Stimulated activated CD8-positive, alpha-beta memory T cell treated with anti-CD3 and anti-CD28 coated beads, Interleukin-15, amount 100 ng/mL, for 4 hours (primary cell): ENCODE measurements around the gene OR2AG1.
"Not testable (repeated sequence)": the region's sequence is repeated elsewhere in the genome, so short reads cannot be mapped to it uniquely, and the experiment has no call there.

Experiments used
- DNase-seq, 2 donors: peaks; one replicate each; pipeline ENCODE4 v3.0.0-alpha.2; 2020; ENCODE audit warnings: low read depth in 2 of 2

OR2AG1 gene

DNA sequence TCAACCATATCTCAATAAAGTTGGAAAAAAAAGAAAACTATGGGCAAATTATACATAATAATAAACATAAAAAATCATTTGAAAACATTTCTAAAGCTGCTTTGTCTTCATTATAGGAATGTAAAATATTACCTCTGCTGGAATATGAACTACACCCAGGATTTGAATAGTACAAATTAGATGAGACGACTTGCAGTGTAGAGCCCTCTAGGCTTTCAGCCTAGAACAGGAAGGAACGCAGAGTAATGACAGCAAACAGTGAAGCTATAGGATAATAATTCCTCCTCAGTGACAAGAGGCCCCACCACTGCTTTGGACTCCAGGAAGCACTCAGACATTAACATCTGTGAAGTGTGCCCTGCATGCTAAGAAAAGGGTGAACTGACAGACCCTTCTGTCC is 7.7 kb downstream of the OR2AG1 start:
- DNase-seq = no peak

DNA sequence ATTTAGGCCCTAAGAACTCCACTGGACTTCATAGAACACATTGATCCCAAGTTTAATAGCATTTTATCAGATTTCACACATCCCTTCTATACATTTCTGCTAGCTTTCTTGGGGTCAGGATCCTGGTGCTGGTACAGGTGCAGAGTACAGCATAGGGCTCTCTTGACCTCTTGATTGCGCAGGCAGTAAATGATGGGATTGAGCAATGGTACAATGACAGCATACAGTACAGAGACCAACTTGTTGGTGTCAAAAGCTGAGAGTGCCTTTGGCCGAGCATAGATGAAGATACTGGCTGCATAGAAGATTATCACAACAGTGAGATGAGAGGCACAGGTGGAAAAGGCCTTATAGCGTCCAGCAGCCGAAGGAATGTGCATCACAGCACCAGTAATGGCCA is 11.8 kb downstream of the OR2AG1 start:
- no peak for DNase-seq

DNA sequence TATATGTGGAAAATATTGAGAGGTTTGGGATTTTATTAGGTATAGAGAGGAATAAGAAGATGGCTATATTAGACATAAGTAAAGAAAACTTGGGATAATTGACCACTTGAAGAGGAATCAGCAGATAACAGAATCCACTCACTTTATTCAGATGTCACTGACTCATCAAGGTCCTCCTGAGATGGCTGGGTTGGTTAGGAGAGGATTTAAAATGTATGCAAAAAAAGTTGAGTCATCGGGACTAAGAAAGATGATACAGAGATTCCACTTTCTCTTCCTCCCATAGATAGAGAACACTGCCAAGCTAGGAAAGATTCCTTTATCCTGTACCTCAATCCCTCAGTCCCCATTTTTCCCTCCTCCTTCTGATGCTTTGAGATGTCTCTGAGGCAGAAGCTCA is 16.6 kb downstream of the OR2AG1 start, which contains the start of gene OR6A2:
Gene OR6A2 (minus strand): TSS at position 288 of the 400 bp plus-strand sequence. CDS start 3,981 bp downstream, outside the sequence.
- DNase-seq = no peak

DNA sequence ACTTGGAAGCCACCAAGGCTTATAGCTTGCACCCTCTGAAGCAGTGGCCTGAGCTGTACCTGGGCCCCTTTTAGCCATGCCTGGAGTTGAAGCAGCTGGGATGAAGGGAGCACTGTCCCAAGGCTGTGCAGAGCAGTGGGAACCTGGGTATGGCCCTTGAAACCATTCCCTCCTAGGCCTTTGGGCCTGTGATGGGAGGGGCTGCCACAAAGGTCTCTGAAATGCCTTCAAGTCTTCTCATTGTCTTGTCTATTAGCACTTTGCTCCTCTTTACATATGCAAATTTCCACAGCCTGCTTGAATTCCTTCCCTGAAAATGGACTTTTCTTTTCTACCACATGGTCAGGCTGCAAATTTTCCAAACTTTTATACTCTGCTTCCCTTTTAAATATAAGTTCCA is 18.3 kb downstream of the OR2AG1 start:
- DNase-seq = not testable (repeated sequence)

DNA sequence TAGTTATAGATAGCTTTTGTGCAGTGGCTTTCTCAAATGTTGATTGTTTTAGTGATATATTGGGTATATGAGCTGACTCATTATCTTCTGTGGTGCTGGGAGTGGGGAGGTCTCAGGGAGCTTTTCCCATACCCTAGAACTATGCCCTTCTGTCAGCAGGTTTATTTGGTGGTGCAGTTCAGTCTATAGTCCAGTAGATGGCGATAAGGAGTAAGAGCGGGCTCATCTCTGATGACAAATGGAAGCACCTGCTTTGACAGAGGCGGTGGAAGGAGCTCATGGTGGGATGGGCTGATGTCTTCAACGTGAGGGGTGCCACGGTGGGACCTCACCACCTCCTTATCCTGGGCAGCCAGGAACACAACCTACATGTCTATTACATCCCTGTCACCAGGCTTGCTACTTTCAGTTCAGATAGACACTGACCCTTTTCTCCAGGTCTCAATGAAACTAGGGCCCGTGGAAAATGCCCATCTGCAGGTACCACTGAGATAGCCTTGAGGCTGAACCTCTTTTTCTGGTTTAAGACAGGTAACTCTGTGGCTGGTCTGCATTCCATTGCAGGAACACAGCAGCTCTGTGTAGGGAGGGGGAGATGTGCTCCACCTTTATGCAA is 29.7 kb downstream of the OR2AG1 start:
- DNase-seq = no peak

DNA sequence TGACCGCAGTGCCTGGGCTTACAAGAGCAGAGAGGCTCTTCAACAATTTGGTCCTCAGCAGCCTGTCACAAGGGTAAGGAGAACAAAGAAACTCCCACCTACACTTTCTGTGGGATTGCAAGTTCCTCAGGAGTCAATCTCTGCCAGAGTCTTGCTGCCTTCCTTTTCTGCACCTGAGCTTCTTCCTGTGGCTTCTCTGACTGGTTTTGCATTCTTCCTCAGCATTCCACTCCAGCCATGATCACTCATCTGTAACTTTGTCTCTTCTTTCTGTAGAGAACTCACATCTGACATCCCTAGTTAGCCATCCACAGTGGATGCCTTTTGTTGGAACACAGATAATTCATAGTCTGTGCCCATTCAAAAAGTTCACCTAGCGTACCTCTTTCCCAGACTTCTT is 30.8 kb downstream of the OR2AG1 start:
- no peak for DNase-seq

DNA sequence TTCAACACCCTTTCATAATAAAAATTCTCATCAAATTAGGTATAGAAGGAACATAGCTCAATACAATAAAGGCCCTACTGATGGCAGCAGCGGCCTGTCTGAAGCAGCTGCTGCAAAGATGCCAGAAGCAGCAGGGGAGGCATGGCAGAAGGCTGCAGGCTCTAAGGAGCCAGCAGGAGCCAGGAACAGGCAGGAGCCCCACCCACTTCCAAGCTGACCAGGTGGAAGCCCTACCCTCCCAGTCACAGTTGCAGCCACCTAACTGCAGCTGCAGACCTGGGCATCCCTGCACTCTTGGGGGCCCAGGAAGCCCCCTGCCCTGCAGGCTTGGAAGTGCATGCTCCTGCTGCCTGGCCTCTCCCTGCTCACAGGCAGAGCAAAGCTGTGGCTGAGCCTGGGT is 34.9 kb downstream of the OR2AG1 start:
- DNase-seq = no peak

DNA sequence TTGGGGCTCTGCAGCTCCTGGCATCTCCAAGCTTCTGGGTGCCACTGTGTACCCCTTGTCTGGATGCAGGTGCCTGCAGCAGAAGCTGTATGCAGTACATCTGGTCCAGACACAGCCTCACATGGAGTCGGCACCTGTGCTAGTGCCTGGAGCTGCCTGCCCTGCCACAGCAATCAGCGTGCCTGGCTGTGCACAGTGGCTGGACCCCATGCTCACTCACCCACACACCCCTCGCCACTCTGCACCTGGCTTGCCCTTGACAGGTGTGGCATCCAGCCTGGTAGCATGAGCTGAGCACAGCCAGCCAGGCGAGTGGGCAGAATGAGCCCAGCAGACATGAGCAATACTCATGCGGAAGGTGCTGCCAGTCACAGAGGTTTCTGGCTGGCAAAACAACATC is 36.1 kb downstream of the OR2AG1 start:
- DNase-seq = no peak

DNA sequence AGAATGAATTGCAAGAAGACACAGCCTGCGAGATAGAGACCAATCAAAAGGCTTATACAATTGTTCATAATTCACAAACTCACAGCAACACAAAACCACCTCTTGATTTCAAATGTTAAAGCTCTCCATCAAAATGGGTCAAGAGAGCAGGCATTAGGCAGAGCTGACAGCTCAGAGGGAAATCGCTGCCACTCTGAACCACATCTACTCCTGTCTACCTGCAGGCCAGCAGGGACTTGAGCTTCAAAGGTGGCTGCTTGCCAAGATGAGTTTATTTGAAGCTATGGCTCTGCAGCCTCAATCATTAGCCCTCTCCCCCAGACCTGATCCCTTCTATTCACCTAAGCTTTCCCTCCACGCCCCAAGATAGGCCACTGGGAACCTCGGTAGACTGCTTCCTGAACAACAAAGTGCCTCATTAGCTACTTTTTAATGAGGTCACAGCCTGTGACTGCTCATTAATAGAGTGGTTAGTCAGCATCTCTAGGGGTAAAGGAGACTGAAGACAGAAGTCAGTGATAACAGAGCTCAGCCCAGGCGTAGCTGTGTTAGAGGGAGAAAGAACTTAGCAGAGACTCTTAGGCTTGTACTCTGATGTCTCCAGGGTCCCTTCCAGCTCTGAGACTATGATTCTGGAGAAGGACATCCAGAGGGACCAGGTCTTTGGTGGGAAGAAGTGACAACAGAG is 41.5 kb downstream of the OR2AG1 start:
- DNase-seq = no peak

DNA sequence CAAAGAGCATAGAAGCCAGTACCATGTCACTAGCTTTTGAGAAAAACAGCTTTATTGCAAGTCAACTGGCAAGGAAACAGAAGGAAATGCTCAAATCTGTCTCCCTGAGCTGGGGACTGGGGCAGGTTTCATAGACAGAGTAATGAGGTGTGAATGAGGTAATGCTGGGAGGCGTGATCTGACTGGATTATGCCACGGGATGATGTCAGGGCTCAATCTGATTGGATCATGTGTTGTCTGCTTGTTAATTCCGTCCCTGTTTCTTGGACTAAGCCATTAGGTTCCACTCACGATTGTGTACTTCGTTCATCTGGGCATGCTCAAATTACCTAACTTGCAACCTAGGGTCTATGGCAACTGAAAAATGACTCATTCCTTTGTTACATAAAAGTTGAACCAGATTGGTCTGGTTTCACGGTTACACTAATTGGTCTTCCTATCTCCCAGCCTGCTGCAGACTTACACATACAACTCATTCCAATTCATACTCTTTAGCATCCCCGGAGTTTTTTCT is 42.5 kb downstream of the OR2AG1 start:
- no peak for DNase-seq

DNA sequence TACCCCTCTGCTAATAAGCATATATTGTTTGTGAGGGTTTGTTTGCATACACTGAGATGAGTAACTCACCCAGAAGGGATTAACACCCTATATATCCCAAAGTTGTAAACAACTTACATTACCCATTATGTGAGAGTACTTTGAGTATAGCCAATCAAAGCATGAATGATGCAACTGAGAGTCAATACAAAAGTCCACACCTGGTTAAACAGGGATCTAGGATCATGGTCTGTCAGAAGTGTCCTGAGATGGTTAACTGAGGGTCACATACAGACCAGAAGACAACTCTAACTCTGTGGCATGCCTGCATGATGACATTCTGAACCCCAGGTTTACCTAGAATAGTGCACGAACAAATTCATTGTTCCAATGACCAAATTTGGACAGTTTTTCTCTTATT is 45.3 kb downstream of the OR2AG1 start:
- DNase-seq = no peak

DNA sequence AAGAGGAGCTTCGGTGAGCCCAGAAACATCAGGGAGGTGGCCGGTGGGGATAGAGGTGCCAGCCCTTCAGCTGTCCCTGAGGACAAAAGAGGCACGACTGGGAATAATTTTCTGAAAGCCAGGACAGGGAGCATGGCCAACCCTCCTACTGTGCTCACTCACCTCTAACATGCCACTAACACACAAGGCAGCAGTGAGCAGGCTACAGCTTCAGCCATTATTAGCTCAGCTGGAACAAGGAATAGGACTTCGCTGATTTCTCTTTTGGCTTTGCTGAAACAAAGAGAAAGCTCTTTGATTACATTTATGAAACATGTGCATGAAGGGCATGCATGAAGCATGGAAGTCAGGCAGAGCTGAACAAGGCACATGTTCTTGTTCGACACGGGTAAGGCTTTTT is 50.5 kb downstream of the OR2AG1 start:
- DNase-seq = no peak

DNA sequence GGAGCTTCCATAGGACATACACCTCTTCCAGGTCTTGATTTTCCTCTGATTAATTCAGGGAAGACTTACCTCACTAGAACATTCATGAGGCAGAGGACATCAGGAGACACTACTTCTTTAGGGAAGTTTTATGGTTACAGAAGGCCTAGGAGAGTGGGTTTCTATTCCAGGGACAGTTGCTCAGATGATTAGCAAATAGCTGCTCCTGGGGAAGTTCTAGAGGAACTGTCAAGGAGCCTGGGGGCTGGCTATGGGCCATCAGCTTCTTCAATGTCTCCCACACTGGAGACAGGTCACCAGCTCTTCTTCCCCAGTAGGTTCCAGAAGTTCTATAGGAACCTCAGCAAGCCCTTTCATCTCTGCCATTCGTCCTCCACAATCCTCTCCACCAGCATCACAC is 51.2 kb downstream of the OR2AG1 start:
- DNase-seq = no peak
